Measurements from ENCODE around the gene FST.

DNA sequence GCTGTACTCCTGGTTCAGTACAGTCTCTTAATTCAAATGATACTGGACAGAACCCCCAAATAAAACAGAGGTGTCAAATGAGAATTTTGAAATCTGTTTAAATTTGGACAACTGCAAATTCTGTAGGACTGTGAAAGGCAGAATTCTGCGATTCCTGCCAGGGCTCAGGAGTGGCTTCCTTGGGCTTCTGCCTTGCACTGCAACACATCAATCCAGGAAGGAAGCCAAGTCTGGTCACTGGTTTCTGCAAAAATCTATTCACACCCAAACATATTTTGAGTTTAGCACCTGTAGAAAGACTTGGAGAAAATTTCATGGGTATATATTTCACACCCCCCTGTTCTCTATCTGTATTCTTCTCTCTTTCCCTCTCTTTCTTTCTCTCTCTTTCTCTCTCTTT lies 37.5 kb upstream of the FST start:
- no peak for TF ChIP-seq NRF1 (IDR thresholded peaks at IDR 0.05; ENCODE audit: low read depth, low read length)
- TF ChIP-seq, protein P1, sequence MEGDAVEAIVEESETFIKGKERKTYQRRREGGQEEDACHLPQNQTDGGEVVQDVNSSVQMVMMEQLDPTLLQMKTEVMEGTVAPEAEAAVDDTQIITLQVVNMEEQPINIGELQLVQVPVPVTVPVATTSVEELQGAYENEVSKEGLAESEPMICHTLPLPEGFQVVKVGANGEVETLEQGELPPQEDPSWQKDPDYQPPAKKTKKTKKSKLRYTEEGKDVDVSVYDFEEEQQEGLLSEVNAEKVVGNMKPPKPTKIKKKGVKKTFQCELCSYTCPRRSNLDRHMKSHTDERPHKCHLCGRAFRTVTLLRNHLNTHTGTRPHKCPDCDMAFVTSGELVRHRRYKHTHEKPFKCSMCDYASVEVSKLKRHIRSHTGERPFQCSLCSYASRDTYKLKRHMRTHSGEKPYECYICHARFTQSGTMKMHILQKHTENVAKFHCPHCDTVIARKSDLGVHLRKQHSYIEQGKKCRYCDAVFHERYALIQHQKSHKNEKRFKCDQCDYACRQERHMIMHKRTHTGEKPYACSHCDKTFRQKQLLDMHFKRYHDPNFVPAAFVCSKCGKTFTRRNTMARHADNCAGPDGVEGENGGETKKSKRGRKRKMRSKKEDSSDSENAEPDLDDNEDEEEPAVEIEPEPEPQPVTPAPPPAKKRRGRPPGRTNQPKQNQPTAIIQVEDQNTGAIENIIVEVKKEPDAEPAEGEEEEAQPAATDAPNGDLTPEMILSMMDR (IDR thresholded peaks at IDR 0.05), result no peak
- TF ChIP-seq JUND (IDR thresholded peaks at IDR 0.05), result no peak
- no peak for TF ChIP-seq RCOR1 (IDR thresholded peaks at IDR 0.05; ENCODE audit: low read length)
- TF ChIP-seq YY1 (IDR thresholded peaks at IDR 0.05; ENCODE audit: low read depth), result no peak
- TF ChIP-seq RAD21 (IDR thresholded peaks at IDR 0.05; ENCODE audit: low read length), result no peak
- no peak for TF ChIP-seq NFIC (IDR thresholded peaks at IDR 0.05; ENCODE audit: borderline replicate concordance)
- no peak for TF ChIP-seq POLR2AphosphoS5 (IDR thresholded peaks at IDR 0.05; ENCODE audit: low read depth, low read length)
- no peak for TF ChIP-seq MXI1 (IDR thresholded peaks at IDR 0.05; ENCODE audit: low read depth, low read length)
- no peak for TF ChIP-seq CHD2 (IDR thresholded peaks at IDR 0.05; ENCODE audit: low read length, partially characterized antibody)
- TF ChIP-seq, protein P2, sequence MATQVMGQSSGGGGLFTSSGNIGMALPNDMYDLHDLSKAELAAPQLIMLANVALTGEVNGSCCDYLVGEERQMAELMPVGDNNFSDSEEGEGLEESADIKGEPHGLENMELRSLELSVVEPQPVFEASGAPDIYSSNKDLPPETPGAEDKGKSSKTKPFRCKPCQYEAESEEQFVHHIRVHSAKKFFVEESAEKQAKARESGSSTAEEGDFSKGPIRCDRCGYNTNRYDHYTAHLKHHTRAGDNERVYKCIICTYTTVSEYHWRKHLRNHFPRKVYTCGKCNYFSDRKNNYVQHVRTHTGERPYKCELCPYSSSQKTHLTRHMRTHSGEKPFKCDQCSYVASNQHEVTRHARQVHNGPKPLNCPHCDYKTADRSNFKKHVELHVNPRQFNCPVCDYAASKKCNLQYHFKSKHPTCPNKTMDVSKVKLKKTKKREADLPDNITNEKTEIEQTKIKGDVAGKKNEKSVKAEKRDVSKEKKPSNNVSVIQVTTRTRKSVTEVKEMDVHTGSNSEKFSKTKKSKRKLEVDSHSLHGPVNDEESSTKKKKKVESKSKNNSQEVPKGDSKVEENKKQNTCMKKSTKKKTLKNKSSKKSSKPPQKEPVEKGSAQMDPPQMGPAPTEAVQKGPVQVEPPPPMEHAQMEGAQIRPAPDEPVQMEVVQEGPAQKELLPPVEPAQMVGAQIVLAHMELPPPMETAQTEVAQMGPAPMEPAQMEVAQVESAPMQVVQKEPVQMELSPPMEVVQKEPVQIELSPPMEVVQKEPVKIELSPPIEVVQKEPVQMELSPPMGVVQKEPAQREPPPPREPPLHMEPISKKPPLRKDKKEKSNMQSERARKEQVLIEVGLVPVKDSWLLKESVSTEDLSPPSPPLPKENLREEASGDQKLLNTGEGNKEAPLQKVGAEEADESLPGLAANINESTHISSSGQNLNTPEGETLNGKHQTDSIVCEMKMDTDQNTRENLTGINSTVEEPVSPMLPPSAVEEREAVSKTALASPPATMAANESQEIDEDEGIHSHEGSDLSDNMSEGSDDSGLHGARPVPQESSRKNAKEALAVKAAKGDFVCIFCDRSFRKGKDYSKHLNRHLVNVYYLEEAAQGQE (IDR thresholded peaks at IDR 0.05; ENCODE audit: low read depth, low read length), result no peak
